Renal pelvis (tissue), 4 donors: Measurements from ENCODE around the gene EMCN. TPM values are rescaled to one million over a fixed set of nuclear protein-coding genes. Genes with fewer than 3 reads are reported as not detected.

Source experiments
- DNase-seq: peaks from one replicate; pipeline ENCODE4 v3.0.0-alpha.2; 2013
- polyA plus RNA-seq, 3 donors: library from polyadenylated mRNA; unstranded; fragments of 120-200 nt; gene quantifications; one replicate each; pipeline ENCODE4 v1.2.1, GENCODE V29; 2013; ENCODE audit not compliant: insufficient read length in 3 of 3

Gene EMCN
- polyA plus RNA-seq, 3 donors = 106 to 123 (median 111) TPM

DNA sequence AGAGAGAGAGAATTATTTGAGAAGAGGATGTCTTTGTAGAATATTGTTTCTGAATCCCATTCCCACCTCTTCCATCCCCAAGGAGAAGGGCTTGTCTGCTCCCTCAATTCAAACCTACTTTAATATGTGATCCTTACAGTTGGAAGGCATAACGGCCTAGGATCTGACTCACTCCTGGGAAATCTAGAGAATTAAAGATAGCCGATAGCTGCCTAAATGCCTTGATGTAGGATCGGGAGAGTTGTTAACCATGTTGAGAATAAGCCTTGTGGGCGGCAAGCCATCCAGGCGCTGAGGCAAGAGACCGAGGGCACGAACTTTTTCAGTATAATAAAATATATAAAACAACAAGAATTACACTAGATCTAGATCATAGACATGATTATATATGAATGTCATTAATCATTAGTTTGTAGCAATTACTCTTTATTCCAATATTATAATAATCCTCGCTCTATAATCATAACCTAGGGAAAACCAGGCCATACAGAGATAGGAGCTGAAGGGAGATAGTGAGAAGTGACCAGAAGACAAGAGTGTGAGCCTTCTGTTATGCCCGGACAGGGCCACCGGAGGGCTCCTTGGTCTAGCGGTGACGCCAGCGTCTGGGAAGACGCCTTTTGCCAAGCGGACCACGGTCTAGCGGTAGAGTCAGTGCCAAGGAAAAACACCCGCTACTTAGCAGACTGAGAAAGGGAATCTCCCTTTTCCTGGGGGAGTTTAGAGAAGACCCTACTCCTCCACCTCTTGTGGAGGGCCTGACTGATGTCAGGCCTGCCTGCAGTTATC lies 13.5 kb downstream of the EMCN start:
- DNase-seq = no peak

DNA sequence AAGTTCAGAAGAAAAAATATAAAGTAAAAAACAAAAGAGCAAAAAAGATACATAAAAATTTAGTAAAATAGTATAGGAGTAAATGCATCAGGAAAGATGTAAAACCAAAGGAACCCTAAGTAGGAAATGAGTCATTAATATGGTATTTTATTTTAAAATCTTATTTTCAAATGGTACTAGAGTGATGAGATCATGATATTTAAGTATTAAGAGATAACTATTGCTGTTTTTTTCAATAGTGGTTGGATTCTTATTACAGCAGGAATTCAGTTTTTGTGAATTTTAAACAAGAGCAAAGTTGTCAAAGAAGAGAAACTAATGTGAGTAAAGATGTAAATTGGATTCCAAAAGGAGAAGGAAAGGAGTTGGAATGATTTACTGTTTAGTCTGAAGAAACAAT lies 20.0 kb downstream of the EMCN start:
- DNase-seq = no peak

DNA sequence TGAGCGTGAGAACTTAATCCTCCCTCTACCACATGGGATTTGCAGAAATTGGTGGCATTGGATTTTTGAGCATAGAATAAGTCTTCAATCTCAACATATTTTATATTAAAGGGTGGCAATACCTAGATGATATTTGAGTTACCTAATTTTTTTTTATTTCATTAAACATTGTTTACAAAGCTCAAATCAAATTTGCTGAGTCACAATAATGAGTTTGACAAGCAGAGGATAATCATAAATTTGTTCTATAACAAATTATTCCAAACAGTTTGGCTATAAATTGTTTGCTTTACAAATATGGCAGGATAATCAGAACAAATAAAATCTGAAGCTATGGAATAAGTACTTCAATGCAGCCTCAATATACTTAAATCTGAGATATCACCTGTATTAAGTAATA lies 22.7 kb downstream of the EMCN start:
- DNase-seq = no peak

DNA sequence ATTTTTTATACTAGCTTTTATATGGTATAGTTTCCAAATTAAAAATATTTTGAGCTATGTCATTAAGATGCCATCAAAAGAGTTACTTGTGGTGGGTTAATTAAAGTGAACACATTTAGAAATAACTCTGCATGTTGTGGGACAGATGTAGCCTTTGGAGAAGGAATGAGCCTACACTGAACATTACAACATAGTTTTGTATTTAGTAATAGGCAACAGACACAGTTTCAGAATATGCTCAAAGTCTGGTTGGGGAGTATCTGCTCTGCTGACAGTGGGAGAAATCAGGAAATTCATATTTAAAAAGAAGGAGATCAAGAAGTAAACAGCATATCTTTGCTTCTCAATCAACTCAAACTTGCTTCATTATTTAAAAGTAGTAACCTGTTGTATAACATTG lies 23.7 kb downstream of the EMCN start:
- DNase-seq = no peak

DNA sequence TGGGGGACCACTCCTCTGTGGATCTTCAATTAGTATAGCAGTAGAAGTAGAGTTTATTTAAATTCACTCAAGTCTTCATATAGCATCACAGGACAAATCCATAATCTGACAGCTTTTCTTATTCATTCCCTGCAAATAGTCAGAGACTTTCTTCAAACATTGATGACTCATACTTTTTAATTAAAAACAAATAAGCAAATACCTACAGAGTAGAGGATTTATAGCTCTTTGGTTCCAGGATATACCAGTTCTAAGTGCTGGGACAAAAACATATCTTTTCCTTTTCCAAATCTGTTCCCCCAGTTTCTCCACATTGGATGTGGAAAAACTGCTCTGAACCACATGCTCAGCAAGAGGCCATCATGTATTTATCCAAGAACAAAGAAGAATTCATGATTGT lies 24.1 kb downstream of the EMCN start:
- DNase-seq = no peak

DNA sequence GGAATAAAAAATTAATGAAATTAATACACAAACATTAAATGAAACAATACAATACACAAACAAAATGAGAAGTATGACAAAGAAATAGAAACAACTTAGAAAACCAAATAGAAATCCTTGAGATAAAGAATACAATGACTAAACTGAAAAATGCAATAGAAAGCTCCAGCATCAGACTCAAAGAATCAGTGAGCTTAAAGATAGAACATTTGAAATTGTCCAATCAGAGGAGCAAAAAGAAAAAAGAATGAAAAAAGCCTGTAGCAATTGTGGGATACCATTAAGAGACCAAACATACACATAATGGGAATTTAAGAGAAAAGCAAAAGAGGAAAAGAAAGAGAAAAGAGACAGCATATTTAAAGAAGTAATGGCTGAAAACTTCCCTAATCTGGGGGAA lies 25.7 kb downstream of the EMCN start:
- DNase-seq = no peak

DNA sequence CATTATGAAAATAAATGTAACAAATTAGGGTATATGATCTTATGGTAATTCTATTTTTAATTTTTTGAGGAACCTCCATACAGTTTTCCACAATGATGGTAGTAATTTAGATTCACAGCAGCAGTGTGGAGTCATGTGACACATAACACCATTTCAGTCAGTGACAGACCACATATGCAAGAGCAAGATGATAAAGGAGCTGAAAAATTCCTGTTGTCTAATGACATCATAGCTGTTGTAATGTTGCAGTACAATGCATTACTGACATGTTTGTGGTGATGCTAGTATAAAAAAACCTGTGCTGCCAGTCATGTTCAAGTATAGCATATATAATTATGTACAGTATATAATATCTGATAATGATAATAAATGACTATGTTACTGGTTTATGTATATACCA lies 28.5 kb downstream of the EMCN start:
- DNase-seq = no peak

DNA sequence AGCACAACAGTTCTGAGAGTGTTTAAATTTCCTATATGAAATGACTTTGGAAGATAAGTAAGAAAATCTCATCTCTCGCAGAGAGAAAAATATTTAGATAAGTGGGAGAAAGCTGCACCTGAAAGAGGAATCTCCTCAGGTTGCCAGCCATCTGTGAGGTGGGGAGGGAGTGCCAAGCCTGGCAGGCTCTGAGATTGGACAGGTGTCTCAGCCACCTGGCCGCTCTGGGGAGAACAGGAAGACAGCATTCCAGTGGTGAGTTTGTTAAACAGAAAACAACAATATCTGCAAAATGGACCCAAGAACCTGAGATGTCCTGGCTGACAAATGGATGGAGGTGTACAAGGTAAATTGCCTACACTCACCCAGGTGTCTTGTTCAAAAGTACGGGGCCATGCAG lies 31.3 kb downstream of the EMCN start:
- no peak for DNase-seq

DNA sequence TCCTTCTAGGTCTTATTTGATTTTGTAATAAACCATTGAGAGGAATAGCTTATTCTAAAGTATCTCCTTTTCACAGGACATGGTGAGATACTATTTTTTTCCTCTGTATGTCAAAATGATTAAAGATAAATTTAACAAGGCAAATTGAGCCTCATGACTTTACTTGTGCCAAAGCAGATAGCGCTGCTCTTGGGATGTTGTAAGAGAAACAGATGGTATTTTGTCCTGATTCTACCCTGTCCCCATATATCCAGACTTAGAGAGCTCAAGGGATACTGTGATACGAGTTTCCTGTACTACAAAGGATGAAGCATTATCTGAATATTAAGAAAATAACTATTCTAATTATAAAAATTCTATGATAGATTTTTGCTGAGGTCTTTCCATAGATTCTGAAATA lies 34.0 kb downstream of the EMCN start:
- no peak for DNase-seq

DNA sequence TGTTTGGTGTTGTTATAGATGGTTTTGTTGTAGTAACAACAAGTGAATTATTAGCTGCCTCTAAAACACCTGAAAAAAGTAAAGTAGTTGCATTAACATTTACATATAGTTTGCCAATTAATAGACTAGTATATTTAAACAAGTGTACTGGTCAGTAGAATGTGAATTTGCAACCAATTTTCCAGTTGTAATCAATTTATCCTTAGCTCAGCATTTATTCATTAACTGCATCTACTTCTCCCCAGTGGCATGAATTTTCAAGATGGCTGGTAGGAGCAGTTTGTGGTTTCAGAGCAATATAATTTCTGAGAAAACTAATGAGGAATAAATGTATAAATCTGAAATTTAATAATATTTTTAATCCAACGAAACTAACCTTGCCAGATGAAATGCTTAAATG lies 37.9 kb downstream of the EMCN start:
- DNase-seq = no peak

DNA sequence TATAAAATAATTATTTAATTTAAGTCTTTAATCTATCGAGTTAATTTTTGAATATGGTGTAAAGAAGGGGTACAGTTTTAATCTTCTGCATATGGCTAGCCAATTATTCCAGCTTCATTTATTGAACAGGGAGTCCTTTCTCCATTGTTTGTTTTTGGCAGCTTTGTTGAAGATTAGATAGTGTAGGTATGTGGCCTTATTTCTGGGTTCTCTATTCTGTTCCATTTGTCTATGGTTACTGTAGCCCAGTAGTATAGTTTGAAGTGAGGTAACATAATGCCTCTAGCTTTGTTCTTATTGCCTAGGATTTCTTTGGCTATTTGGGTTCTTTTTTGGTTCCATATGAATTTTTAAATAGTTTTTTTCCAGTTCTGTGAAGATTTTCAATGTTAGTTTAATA lies 48.3 kb downstream of the EMCN start:
- DNase-seq = no peak

DNA sequence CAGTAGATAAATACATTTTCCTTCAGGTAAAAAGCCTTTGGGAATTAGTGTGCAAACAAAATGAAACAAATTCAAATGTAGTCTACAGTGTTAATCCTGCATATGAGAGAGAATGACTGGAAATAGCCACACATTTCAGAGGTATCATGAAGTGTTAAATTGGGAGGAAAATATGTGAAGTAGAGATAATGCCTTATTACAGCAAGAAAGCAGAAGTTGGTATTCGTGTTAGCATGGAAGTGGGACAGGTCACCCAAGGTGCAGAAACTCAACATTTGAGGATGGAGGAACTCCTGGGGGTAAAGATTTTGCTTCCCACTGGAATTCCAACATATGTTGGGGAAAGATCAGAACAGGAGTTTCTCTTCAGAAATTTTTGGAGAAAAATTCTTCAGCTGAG lies 51.3 kb downstream of the EMCN start:
- DNase-seq = no peak

DNA sequence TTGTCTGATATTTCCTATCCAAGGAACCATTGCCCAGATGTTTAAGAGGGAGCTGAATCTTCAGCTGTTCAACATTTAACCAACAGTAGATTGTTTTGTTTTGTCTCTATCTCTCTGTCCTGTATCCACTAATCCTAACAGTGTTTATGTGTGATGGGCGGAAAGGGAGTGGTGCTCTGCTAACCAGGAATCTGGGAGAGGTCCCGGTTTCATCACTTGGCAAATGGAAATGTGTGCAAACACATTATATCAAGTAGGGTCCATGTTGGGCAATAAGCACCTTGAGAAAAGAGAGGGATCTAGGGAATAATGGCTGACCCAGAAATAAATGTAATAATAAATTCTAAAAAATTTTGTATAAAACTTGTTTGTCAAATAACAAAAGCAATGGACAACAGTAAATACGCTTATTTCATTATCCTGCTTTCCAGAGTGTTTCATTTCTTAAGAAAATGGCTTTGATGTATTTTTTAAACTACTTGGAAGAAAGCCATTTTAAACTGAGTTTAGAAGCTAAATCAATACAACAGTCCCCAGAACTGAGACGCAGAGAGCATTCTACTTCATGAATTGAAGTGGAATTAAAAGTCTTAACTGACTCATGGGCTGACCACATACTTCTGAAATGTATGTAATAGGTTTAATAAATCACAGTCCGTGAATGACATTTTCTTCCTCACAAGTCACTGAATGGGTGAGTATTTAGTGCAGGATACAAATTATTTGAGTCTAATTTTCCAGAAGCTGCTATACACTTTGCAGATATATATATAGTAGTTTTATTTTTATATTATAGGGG lies 55.8 kb downstream of the EMCN start:
- no peak for DNase-seq

DNA sequence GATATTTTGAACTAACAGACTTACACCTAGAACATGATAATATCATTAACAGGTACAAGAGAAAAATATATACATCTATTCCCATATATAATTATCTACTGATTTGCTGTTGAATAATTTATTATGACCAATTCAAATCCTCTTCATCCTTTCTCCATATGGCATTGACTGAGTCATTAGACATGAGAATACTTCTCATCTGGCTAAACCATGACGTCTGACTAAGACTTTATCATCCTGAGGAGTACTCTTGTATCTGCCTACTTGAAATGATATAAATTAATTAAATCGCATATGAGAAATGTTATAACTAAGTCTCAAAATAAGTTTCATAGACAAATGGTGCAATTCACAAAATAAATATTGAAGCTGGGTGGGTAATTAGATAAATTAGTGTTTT lies 67.4 kb downstream of the EMCN start:
- DNase-seq = no peak

DNA sequence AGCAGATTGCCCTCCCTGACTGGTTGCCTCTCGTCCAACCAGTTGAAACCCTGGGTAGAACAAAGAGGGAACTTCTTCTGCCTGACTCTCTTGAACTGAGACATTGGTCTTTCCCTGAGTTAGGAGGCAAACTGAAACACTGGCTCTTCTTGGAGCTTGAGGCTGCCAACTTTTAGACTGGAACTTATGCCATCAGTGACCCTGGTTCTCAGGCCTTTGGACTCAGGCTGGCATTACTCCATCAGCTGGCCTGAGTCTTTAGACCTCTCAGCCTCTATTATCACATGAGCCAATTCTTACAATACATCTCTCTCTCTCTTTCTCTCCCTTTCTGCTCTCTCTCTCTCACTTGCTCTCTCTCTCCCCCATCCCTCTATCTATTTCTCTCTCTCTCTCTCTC lies 86.4 kb downstream of the EMCN start:
- DNase-seq = no peak

DNA sequence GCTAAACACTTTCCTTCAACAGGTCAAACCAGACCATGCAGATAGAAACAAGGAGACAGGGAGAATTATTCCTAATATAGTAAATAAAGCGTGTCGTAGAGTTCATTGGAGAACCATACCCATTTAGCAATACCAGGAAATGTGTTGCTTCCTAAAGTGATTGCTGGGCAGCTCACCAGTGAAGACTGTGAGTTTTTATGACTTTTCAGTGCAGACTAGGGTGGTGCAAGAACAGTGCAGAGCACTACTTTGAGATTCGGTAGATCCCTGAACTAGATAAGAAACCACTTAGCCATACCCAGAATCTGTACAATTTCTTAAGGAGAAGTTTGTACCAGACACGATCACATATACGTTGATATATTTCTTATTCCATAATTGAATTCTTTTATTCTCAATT lies 87.4 kb downstream of the EMCN start:
- no peak for DNase-seq

DNA sequence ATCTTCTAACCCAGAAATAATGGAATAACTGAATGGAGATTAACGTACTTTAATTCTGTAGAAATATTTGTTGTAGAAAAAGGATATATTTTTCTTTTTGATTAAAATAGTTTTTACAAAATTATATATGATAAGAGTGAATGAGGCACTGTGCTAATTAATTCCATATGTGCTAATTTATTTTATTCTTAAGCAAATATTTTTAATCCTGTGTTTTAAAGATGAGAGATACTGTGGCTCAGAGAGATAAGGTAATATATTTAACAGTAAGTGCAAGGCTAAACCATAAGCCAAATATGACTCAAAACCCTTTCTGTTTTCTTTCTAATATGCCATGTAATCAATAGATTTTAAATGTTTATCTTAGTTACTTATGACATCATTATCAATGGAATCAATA lies 88.2 kb downstream of the EMCN start:
- no peak for DNase-seq

DNA sequence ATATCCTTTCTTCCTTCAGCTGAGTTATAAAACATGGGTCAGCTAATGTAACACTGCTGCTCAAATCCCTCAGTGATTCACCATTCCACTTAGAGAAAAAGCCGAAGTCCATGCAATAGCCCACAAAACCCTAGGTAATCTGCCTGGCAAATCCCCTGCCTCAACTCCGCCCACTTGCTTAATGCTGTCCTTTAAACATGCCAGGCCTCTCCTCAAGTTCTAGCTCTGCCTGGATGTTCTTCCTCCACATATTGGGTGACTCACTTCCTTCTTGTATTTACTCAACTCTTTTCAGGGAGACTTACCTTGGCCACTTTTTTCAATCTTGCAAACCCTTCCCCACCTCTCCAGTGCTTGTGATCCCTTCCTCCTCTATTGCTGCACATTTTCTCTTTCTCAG lies 89.8 kb downstream of the EMCN start:
- no peak for DNase-seq

DNA sequence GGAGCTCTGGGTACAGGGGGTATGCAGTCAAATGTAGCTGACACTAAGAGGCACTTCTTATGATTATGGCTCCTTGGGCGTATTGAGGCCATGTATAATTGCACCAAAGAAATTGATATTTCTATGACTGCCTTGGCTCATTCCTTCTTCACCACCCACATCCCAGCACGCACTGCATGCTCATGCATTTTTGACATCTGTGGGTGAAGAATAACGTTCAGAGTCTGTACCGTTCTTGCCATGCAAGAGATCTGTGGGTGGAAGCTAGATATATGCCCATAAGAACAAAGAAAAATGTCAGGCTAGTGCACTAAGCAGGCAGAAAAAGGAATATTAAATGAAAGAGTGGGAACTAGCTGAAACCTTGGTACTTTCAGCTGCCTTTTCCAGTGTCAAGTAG lies 93.4 kb downstream of the EMCN start:
- no peak for DNase-seq

DNA sequence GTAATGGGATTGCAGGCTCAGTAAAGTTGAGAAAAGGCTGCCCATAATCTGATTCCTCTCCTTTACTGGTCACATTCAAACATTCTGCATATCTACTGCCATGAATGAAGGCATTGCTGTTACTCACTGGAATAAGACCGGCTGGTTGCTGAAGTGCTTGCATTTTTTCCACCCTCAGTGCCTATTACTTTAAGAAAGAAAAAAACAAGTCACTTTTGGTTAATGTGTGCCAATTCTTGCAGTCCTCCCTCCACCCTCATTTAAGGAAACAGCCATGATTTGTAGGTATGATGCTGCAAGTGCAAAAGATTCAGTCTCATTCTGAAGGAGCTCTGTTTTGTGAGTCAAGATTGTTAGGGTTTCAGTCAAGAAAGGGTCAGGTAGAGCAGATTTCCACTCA lies 94.9 kb downstream of the EMCN start:
- no peak for DNase-seq

DNA sequence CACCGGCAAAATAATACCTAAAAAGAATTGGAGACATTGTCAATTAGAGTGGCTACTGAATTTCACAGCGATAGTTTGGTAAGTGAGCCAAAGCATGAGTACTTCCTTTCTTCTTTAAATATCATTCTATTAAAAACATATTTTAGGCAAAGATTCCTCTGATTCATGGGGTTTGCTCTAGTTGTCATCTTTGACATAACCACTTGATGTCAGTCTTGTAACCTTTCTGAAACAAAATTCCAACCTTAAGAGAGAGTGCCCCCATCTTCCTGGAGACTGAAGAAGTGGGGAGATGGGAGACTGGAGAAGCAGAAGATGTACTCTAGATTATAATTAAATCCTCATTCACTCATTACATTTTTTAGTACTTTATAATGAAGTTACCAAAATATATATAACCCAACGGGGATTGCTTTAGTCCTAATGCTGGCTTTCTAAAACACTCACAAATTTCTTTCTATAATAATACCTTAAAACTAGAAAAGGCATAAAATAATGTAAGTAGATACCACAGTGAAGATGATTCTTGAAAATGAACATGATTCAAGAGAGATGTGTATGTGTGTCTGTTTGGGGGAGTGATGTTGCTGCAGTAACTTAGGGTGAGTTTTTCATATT lies 96.4 kb downstream of the EMCN start:
- no peak for DNase-seq

DNA sequence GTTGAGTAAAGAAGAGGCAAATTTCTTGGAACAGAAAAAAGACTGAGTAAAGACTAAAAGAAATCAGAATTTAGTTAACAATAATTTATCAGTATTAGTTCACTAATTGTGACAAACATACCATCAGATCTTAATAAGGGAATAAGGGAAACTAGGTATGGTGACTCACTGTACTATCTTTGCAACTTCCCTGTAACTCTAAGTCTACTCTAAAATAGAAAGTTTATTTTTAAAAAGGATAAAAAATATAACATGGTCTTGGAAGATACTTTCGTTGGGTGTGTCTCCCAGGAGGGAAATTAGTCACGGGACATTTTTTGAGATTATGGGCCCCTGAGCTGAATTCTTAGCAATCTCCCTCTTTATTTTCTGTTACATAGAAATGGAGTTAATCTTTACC lies 97.3 kb downstream of the EMCN start:
- no peak for DNase-seq

DNA sequence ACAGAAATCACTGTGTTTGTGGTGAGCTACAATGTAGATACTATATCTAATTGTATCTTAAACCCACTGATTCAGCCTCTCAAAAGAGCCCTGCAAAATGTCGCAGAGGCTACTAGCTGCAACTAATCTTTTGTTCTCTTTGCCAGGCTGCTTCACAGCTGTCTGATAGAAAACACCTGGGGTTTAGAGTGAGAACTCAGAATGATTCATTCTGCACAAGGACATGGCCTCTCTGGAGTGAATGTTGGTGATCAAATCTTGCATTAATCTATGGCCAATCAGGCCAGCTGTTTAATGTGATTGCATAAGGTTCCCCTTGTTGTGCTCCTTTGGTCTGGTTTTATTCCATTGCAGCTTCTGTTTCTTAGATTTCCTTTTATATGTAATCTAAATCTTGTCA lies 100.3 kb downstream of the EMCN start:
- DNase-seq = peak; percentile 20
